HCT116 (cell line): Measurements from ENCODE around the gene MTHFS. TPM values are rescaled to one million over a fixed set of nuclear protein-coding genes. Genes with fewer than 3 reads are reported as not detected.
A peak's percentile ranks its signal among the peaks of the same experiment; 100 is the strongest.
"Not testable (repeated sequence)": the region's sequence is repeated elsewhere in the genome, so short reads cannot be mapped to it uniquely, and the experiment has no call there.

Experiments used
- ATAC-seq: fragments of 200-7000 bp; cut with Tn5 transposase; 2 replicates; pipeline ENCODE4 v1.9.1; 2020; ENCODE audit warnings: mild to moderate bottlenecking, moderate library complexity
- BruUV-seq: library from RNA; stranded (reverse); fragments of 400-500 nt; replicated peaks from 2 replicates; lab custom pipeline; 2021; lab: Mats Ljungman, UMichigan
- CTCF ChIA-PET: fragments of 300-600 bp; sonication (Branson Sonifier 250); formaldehyde crosslinking; loops from one replicate; lab custom pipeline; 2021; ENCODE audit warnings: antibody characterized with exemption; lab: Charles Lee
- POLR2A ChIA-PET: fragments of 300-600, 350-600 bp; sonication (Branson Sonifier 250); formaldehyde crosslinking; loops from one replicate; lab custom pipeline; 2021; ENCODE audit warnings: antibody characterized with exemption; lab: Charles Lee
- RAD21 ChIA-PET, 2 experiments: fragments of 300-600 bp; sonication (Branson Sonifier 250); formaldehyde crosslinking; loops; one replicate each; lab custom pipeline; 2023; ENCODE audit warnings: low total read pairs in 2 of 2; ENCODE audit not compliant: uncharacterized antibody in 2 of 2, unreplicated experiment in 2 of 2, low non-redundant PET in 1 of 2; lab: Charles Lee
- DNase-seq: peaks from one replicate; pipeline ENCODE4 v3.0.0-alpha.2; 2010; ENCODE audit warnings: low read depth, low spot score
- H2AFZ ChIP-seq: fragments of 200-600 bp; shearing (Covaris generic), sonication (generic); 2 replicates; pipeline ENCODE4 v1.6.1; 2017; ENCODE audit warnings: low read depth, mixed run types, mixed read lengths, antibody characterized with exemption, low read length; ENCODE audit not compliant: poor library complexity, severe bottlenecking
- H3K27ac ChIP-seq: 2 replicates; pipeline ENCODE4 v1.5.1; 2012; ENCODE audit warnings: low read depth, low read length
- H3K27me3 ChIP-seq: fragments of 200-600 bp; sonication (generic); 2 replicates; pipeline ENCODE4 v1.6.1; 2016; ENCODE audit warnings: mixed run types, low read length, mixed read lengths; ENCODE audit not compliant: insufficient read depth
- H3K36me3 ChIP-seq, 2 experiments: fragments of 200-500 bp in 1 of 2; fragments of 200-600 bp in 1 of 2; sonication (Bioruptor generic) in 1 of 2; sonication (generic) in 1 of 2; 2 replicates each; pipeline versions ENCODE4 v1.5.1 to v1.6.1; 2014 to 2016; ENCODE audit warnings: low read length in 2 of 2, inconsistent platforms in 1 of 2, mixed read lengths in 1 of 2, mixed run types in 1 of 2; ENCODE audit not compliant: insufficient read depth in 2 of 2, control insufficient read depth in 1 of 2
- H3K4me1 ChIP-seq, 2 experiments: fragments of 200-600 bp in 1 of 2; sonication (generic) in 1 of 2; 2 replicates each; pipeline versions ENCODE4 v1.5.1 to v1.6.1; 2012 to 2017; ENCODE audit warnings: low read length in 2 of 2, inconsistent platforms in 1 of 2, mild to moderate bottlenecking in 1 of 2, mixed read lengths in 1 of 2, mixed run types in 1 of 2, moderate library complexity in 1 of 2; ENCODE audit not compliant: insufficient read depth in 2 of 2, control insufficient read depth in 1 of 2
- H3K4me2 ChIP-seq: fragments of 200-600 bp; sonication (generic); 2 replicates; pipeline ENCODE4 v1.6.1; 2017; ENCODE audit warnings: mixed run types, low read length, mixed read lengths
- H3K4me3 ChIP-seq, 2 experiments: fragments of 200-600 bp in 1 of 2; sonication (generic) in 1 of 2; replicated peaks in 1 of 2; 2 replicates each; pipeline ENCODE4 v1.5.1; 2011 to 2016; ENCODE audit warnings: low read length in 2 of 2, control low read depth in 1 of 2, low read depth in 1 of 2, mild to moderate bottlenecking in 1 of 2, mixed read lengths in 1 of 2, mixed run types in 1 of 2
- H3K79me2 ChIP-seq: fragments of 200-600 bp; sonication (generic); 2 replicates; pipeline ENCODE4 v1.6.1; 2017; ENCODE audit warnings: mild to moderate bottlenecking, mixed run types, low read length, moderate library complexity, mixed read lengths; ENCODE audit not compliant: insufficient read depth
- H3K9ac ChIP-seq: fragments of 200-600 bp; sonication (generic); 2 replicates; pipeline ENCODE4 v1.6.1; 2016; ENCODE audit warnings: low read length, mixed read lengths
- H3K9me2 ChIP-seq: fragments of 200-600 bp; sonication (generic), shearing (Covaris generic); 2 replicates; pipeline ENCODE4 v1.6.1; 2017; ENCODE audit warnings: mixed run types, mild to moderate bottlenecking, moderate library complexity; ENCODE audit not compliant: insufficient read depth
- H3K9me3 ChIP-seq, 2 experiments: fragments of 200-500 bp in 1 of 2; fragments of 200-600 bp in 1 of 2; sonication (Bioruptor generic) in 1 of 2; sonication (generic) in 1 of 2; 2 replicates each; pipeline ENCODE4 v1.6.1; 2014 to 2017; ENCODE audit warnings: low read length in 2 of 2, mixed read lengths in 2 of 2, inconsistent platforms in 1 of 2, low read depth in 1 of 2, mild to moderate bottlenecking in 1 of 2, mixed run types in 1 of 2, moderate library complexity in 1 of 2; ENCODE audit not compliant: control insufficient read depth in 1 of 2, insufficient read depth in 1 of 2
- H4K20me1 ChIP-seq: fragments of 200-600 bp; sonication (generic), shearing (Covaris generic); 2 replicates; pipeline ENCODE4 v1.6.1; 2017; ENCODE audit warnings: mixed run types, mild to moderate bottlenecking, moderate library complexity; ENCODE audit not compliant: insufficient read depth
- CTCF ChIP-seq, 3 experiments: fragments of 200-600 bp in 1 of 3; sonication (generic) in 1 of 3; IDR thresholded peaks in 2 of 3; conservative IDR thresholded peaks in 1 of 3; 2 replicates each; pipeline ENCODE4 v1.5.1; 2012 to 2017; ENCODE audit warnings: low read depth in 2 of 3, low read length in 2 of 3, antibody characterized with exemption in 1 of 3, borderline replicate concordance in 1 of 3, control low read depth in 1 of 3, mild to moderate bottlenecking in 1 of 3, mixed read lengths in 1 of 3, mixed run types in 1 of 3, moderate library complexity in 1 of 3; ENCODE audit not compliant: insufficient read depth in 1 of 3
- EZH2phosphoT487 ChIP-seq: fragments of 200-600 bp; IDR thresholded peaks from 2 replicates; pipeline ENCODE4 v1.6.1; 2018; ENCODE audit warnings: antibody characterized with exemption, borderline replicate concordance
- RAD21 ChIP-seq: IDR thresholded peaks from 2 replicates; pipeline ENCODE4 v1.6.1; 2012; ENCODE audit warnings: low read depth, mild to moderate bottlenecking
- REST ChIP-seq: IDR thresholded peaks from 2 replicates; pipeline ENCODE4 v1.6.1; 2012; ENCODE audit warnings: low read depth
- ZBTB33 ChIP-seq: IDR thresholded peaks from 2 replicates; pipeline ENCODE4 v1.6.1; 2011; ENCODE audit warnings: mild to moderate bottlenecking, low read length, moderate library complexity; ENCODE audit not compliant: insufficient replicate concordance; ENCODE audit errors: extremely low read depth
- intact Hi-C: fragments of 100-400 bp; cut with micrococcal nuclease; formaldehyde crosslinking; loops from 2 replicates; pipeline ENCODE4 v1.10.0; 2022
- total RNA-seq: library from RNA; stranded (reverse); gene quantifications from one replicate; pipeline ENCODE4 v1.2.1, GENCODE V29; 2021; ENCODE audit not compliant: unreplicated experiment

MTHFS gene
- total RNA-seq, 1 experiment from 2014 or later = 30.5 TPM

GRCh38 chr15:79900818-79901378 is 4.1 kb upstream of the MTHFS start:
- 0 out of 2 replicates have a peak, but pooled peaks have one; percentile 21 for TF ChIP-seq RAD21
- TF ChIP-seq CTCF (IDR thresholded peaks at IDR 0.05 in 2 of 3, conservative IDR thresholded peaks at IDR 0.05 in 1 of 3; ENCODE audit: borderline replicate concordance in 1 of 3, insufficient read depth in 1 of 3, low read depth in 2 of 3, low read length in 2 of 3) = 0 out of 6 replicates have a peak, but pooled peaks of 1 of the 3 experiments have one; percentile 25
- TF ChIP-seq, all 23 proteins: peak for 2; not testable (repeated sequence) for 21
- H3K79me2 ChIP-seq, H3K4me3 ChIP-seq, H3K9me3 ChIP-seq, H3K9me2 ChIP-seq, H3K27ac ChIP-seq, H3K27me3 ChIP-seq, RAD21 ChIA-PET, CTCF ChIA-PET, H2AFZ ChIP-seq, intact Hi-C loops, H3K36me3 ChIP-seq, H3K9ac ChIP-seq, ATAC-seq, POLR2A ChIA-PET, H3K4me2 ChIP-seq, BruUV-seq, H4K20me1 ChIP-seq, DNase-seq: not testable (repeated sequence)
- H3K4me1 ChIP-seq = peaks cover 0 to 12% of the 10 kb centered on the region in 2 experiments; a peak in 2 of 4 replicates

- BruUV-seq = no TSS peak
- H3K27ac ChIP-seq = no peak overlapping the region
- no peaks in the 10 kb centered on the region for H3K9me3 ChIP-seq
- H3K4me1 ChIP-seq = peaks cover 0 to 17% of the 10 kb centered on the region in 2 experiments; a peak in 2 of 4 replicates
- H3K79me2 ChIP-seq = peaks cover 15% of the 10 kb centered on the region
- no peaks in the 10 kb centered on the region for H4K20me1 ChIP-seq
- ChIA-PET POLR2A (no interaction called here), RAD21 (no interaction called here), CTCF (no interaction called here)
- H3K27me3 ChIP-seq = no peaks in the 10 kb centered on the region
- DNase-seq (no peak), ATAC-seq (no peak)
- intact Hi-C loops = no loop called here
- H3K9me2 ChIP-seq = no peaks in the 10 kb centered on the region
- H2AFZ ChIP-seq = no peak overlapping the region
- H3K4me2 ChIP-seq = no peak overlapping the region
- H3K9ac ChIP-seq = no peak overlapping the region
- TF ChIP-seq ZBTB33 (no peak), EZH2phosphoT487 (no peak), REST (no peak), RAD21 (no peak)
- no peaks in the 10 kb centered on the region for H3K36me3 ChIP-seq
- H3K4me3 ChIP-seq = no peak overlapping the region
Observed at GRCh38 chr15:79900087-79900486, 3.3 kb upstream of the MTHFS start.
